HG02798 (cell line): ENCODE results near the gene IL12RB1.

Experiments used
- ATAC-seq: cut with Tn5 transposase; IDR thresholded peaks from one replicate; pipeline ENCODE4 v1.9.1; 2021; ENCODE audit warnings: mild to moderate bottlenecking; ENCODE audit not compliant: unreplicated experiment, poor library complexity

Gene IL12RB1

GRCh38 chr19:18086590-18087138, at the start of gene IL12RB1:
Gene IL12RB1 (minus strand): TSS chr19:18086934. CDS start chr19:18086823, 111 bp downstream.
- no peak for ATAC-seq

- no peak for ATAC-seq
Observed at GRCh38 chr19:18135712-18136584, 49.2 kb upstream of the IL12RB1 start.

DNA sequence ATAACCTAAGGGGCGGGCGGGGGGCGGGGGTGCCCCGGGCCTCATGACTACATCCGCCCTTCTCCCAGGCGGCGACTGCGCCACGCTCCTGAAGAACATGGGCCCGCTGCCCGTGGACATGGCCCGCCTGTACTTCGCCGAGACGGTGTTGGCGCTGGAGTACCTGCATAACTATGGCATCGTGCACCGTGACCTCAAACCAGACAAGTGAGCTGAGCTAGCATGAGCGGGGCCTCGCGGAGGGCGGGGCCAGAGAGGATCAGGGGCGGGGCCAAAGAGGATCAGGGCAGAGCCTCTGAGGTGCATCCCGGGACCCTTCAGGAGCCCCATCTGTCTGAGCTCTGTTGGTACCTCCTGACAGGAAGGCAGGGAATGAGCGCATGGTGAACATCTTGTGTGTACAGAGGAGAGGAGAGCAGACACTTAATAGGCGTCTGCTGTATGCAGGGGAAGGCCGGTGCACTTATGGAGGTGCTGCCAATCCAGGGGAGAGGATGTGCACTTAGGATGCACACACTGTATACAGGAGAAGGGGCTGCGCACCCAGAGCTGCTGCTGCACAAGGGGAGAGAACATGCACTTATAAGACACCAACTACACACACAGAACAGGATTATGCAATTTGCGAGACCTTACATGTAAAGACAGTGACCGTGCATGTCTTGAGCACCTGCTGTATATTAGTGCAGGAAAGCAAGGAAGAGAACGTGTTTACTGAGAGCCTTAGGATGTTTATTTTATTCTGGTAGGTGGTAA, 45.3 kb upstream of the IL12RB1 start:
- ATAC-seq, result no peak

DNA sequence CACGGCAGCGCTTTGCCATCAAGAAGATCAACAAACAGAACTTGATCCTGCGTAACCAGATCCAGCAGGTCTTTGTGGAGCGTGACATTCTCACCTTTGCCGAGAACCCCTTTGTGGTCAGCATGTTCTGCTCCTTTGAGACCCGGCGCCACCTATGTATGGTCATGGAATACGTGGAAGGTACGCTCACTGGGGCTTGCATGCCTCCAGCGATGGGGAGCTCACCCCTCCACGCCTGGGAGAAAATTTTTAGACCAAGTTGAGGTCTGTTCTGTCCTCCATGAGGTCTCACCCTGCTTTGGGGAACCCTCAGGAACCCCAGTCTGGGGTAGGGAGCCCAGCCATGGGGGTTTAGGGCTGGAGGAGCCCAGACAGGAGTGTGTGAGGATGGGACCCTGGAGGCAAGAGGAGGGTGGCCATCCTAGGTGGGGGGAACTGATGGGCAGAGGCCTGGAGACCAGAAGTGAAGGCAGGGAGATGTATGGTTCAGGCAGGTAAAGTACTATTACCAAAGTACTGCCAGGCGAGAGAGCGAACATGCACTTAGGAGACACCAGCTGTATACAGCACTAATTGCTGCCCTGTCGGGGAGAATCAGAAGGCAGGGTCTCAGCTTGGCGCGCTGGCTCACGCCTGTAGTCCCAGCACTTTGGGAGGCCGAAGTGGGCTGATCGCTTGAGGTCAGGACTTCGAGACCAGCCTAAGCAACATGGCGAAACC, 43.9 kb upstream of the IL12RB1 start:
- ATAC-seq, result no peak

DNA sequence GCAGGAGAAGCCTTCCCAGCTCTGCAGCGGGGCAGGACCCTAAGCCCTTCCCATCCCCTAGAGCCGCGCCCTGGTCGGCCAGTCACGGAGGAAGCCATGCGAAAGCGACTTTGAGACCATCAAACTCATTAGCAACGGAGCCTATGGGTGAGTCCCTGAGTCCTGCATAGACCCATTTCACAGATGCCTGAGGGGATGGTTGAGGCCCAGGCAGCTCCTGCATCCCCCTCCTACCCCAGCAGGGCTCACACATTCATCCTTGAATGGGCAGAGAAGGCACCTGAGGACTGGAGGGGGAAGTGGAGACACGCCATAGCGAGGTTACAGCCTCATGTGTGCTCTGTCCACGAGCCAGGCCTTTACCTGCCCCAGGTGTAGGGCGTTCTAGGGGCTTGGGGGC, 42.1 kb upstream of the IL12RB1 start:
- ATAC-seq, result no peak

- ATAC-seq, result no peak
Observed at GRCh38 chr19:18128044-18128443, 41.3 kb upstream of the IL12RB1 start.

DNA sequence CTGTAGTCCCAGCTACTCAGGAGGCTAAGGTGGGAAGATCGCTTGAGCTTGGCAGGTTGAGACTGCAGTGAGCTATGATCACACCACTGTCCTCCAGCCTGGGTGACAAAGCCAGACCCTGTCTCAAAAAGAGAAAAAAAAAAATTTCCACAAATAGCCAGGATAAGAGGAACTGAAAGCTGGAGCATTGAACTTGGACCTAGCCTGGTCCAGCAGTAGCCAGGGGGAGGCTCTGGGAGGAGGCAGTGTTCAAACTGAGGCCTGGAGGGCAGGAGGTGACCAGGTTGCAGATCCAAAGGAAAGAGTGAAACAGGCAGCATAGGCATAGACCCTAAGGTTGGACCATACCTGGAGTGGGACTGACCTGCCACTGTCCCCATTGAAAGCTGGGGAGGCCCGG, 39.4 kb upstream of the IL12RB1 start:
- no peak for ATAC-seq

GRCh38 chr19:18123819-18124218, 37.1 kb upstream of the IL12RB1 start:
- no peak for ATAC-seq

DNA sequence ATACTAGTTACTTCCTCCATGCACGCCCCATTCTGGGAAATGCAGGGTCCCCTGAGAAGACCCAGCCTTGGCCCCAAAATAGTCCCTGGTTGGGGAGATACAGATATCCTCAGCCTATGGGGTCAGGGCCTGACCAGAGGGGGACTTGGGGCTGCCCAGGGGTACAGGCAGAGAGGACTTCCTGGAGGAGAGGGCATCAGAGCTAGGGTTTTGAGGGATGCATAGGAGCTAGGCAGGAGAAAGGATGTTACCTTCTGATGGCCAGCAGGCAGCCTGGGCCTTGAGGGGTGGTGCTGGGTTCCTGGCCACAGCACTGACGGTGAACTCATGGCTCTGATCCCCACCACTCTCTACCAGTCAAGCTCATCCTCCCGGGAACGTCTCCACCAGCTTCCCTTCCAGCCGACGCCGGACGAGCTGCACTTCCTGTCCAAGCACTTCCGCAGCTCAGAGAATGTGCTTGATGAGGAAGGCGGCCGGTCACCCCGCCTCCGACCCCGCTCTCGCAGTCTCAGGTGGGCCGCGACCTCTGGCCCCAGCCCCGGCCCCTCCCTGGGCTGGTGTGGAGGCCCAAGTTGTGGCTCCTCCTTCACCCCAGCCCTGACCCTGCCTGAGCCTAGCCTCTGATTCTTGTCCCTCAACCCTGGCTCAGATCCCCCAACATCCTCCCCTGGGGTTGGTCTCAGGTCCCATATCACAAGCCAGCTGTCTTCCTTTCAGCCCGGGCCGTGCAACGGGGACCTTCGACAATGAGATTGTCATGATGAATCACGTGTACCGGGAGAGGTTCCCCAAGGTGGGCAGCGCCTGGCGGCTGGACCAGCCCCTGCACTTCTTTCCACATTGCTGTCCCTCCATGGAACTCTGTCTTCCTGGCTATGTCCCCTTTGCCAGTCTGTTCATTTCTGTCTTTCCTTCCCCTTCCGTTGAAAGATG, 36.4 kb upstream of the IL12RB1 start:
- no peak for ATAC-seq

- ATAC-seq, result no peak
Observed at GRCh38 chr19:18122424-18122823, 35.7 kb upstream of the IL12RB1 start.

- no peak for ATAC-seq
Observed at GRCh38 chr19:18121166-18121565, 34.4 kb upstream of the IL12RB1 start.

- no peak for ATAC-seq
Observed at GRCh38 chr19:18120127-18120526, 33.4 kb upstream of the IL12RB1 start.

DNA sequence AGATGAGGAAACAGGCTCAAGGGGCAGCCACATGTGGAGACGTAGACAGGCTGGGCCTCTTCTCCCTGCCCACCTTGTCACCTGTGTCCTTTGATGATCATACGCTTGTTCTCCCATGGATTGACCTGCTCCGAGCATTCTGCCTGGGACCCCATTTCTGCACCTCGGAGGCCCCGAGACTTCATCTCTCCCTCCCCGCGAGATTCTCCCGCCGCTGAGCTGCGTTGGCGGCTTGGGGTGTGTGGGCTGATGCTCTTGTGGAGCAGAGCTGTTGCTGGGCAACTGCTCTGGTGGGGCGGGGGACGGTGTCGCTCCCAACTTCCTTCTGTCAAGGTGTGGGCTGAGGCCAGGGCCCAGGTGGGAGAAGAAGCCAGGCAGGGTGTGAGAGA, 33.0 kb upstream of the IL12RB1 start:
- ATAC-seq, result no peak

GRCh38 chr19:18119013-18119716, 32.4 kb upstream of the IL12RB1 start:
- no peak for ATAC-seq

- ATAC-seq, result no peak
Observed at GRCh38 chr19:18118420-18119012, 31.8 kb upstream of the IL12RB1 start.

GRCh38 chr19:18117692-18118378, 31.1 kb upstream of the IL12RB1 start:
- peak; percentile 93 for ATAC-seq

GRCh38 chr19:18117364-18117691, 30.6 kb upstream of the IL12RB1 start:
- ATAC-seq, result no peak

DNA sequence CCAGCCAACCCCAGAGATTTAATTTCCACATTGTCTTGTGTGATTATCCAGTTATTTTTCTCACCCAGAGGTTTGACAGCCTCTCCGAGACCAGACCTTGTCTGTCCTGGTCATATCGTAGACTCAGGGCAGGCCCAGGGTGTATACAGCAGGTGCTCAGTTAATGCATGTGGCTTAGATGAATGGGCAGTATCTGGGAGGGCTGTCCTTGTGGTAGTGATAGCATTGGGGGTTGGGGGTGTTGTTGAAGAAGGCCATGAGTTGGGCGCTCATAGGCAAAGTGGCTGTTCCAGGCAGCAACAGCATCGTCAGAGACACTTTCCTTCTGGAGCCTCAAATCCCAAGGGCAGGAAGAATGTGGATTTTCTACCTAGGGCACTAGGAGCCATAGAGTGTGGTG, 27.7 kb upstream of the IL12RB1 start:
- ATAC-seq, result no peak
